H9 (cell line): ENCODE measurements around the gene KMT2D. TPM values are rescaled to one million over a fixed set of nuclear protein-coding genes. Genes with fewer than 3 reads are reported as not detected.

Experiments
- DNase-seq: peaks from one replicate; pipeline ENCODE4 v3.0.0-alpha.2; 2017
- H2AFZ ChIP-seq: one replicate; pipeline ENCODE4 v1.6.1; 2013; ENCODE audit warnings: mild to moderate bottlenecking, low read length, control low read depth, moderate library complexity
- H2AK5ac ChIP-seq: 2 replicates; pipeline ENCODE4 v1.6.1; 2013; ENCODE audit warnings: low read length, control low read depth, mixed read lengths; ENCODE audit not compliant: insufficient read length
- H2BK120ac ChIP-seq: one replicate; pipeline ENCODE4 v1.6.1; 2013; ENCODE audit warnings: low read depth, mild to moderate bottlenecking, low read length, control low read depth, inconsistent platforms; ENCODE audit not compliant: poor library complexity, severe bottlenecking
- H2BK12ac ChIP-seq: 2 replicates; pipeline ENCODE4 v1.6.1; 2013; ENCODE audit warnings: low read length, control low read depth, mixed read lengths, low read depth; ENCODE audit not compliant: insufficient read length
- H2BK15ac ChIP-seq: 2 replicates; pipeline ENCODE4 v1.6.1; 2013; ENCODE audit warnings: low read depth, low read length, control low read depth
- H2BK20ac ChIP-seq: one replicate; pipeline ENCODE4 v1.6.1; 2013; ENCODE audit warnings: low read depth, mild to moderate bottlenecking, low read length, control low read depth, inconsistent platforms; ENCODE audit not compliant: poor library complexity, severe bottlenecking
- H2BK5ac ChIP-seq: 2 replicates; pipeline ENCODE4 v1.6.1; 2013; ENCODE audit warnings: low read length, control low read depth, mixed read lengths; ENCODE audit not compliant: insufficient read length
- H3K14ac ChIP-seq: 2 replicates; pipeline ENCODE4 v1.6.1; 2013; ENCODE audit warnings: low read length, control low read depth; ENCODE audit not compliant: insufficient read depth
- H3K18ac ChIP-seq: 2 replicates; pipeline ENCODE4 v1.6.1; 2013; ENCODE audit warnings: low read depth, mild to moderate bottlenecking, mixed read lengths, low read length, control low read depth; ENCODE audit not compliant: insufficient read length
- H3K23ac ChIP-seq: 2 replicates; pipeline ENCODE4 v1.6.1; 2013; ENCODE audit warnings: low read length, control low read depth, mixed read lengths, low read depth; ENCODE audit not compliant: insufficient read length
- H3K23me2 ChIP-seq: 2 replicates; pipeline ENCODE4 v1.6.1; 2013; ENCODE audit warnings: low read depth, mild to moderate bottlenecking, mixed read lengths, low read length, control low read depth; ENCODE audit not compliant: insufficient read length, poor library complexity, severe bottlenecking
- H3K27ac ChIP-seq: 2 replicates; pipeline ENCODE4 v1.5.1; 2013; ENCODE audit warnings: low read length, control low read depth, mixed read lengths, low read depth; ENCODE audit not compliant: insufficient read length
- H3K27me3 ChIP-seq: 2 replicates; pipeline ENCODE4 v1.6.1; 2013; ENCODE audit warnings: low read length, control low read depth, inconsistent platforms; ENCODE audit not compliant: insufficient read depth
- H3K4ac ChIP-seq: 2 replicates; pipeline ENCODE4 v1.6.1; 2013; ENCODE audit warnings: low read depth, mild to moderate bottlenecking, control low read depth, inconsistent platforms, low read length, moderate library complexity
- H3K4me1 ChIP-seq: 2 replicates; pipeline ENCODE4 v1.6.1; 2013; ENCODE audit warnings: low read length, control low read depth, inconsistent platforms; ENCODE audit not compliant: insufficient read depth
- H3K4me2 ChIP-seq: 2 replicates; pipeline ENCODE4 v1.6.1; 2013; ENCODE audit warnings: low read length, control low read depth, mixed read lengths; ENCODE audit not compliant: insufficient read length, insufficient read depth
- H3K56ac ChIP-seq: 2 replicates; pipeline ENCODE4 v1.6.1; 2013; ENCODE audit warnings: low read depth, mild to moderate bottlenecking, mixed read lengths, low read length, control low read depth; ENCODE audit not compliant: insufficient read length
- H3K79me1 ChIP-seq: 2 replicates; pipeline ENCODE4 v1.6.1; 2013; ENCODE audit warnings: low read depth, mild to moderate bottlenecking, moderate library complexity, low read length, control low read depth, inconsistent platforms; ENCODE audit not compliant: insufficient read depth, poor library complexity, severe bottlenecking
- H3K79me2 ChIP-seq: 2 replicates; pipeline ENCODE4 v1.6.1; 2013; ENCODE audit warnings: low read length, control low read depth, inconsistent platforms; ENCODE audit not compliant: insufficient read depth
- H3K9ac ChIP-seq: 2 replicates; pipeline ENCODE4 v1.6.1; 2013; ENCODE audit warnings: low read length, control low read depth, mixed read lengths; ENCODE audit not compliant: insufficient read length; ENCODE audit errors: extremely low read depth
- H3K9me3 ChIP-seq: one replicate; pipeline ENCODE4 v1.6.1; 2013; ENCODE audit warnings: low read depth, low read length, inconsistent platforms; ENCODE audit not compliant: control insufficient read depth
- H3T11ph ChIP-seq: one replicate; pipeline ENCODE4 v1.6.1; 2013; ENCODE audit warnings: mild to moderate bottlenecking, low read length, control low read depth, inconsistent platforms
- H4K20me1 ChIP-seq: one replicate; pipeline ENCODE4 v1.6.1; 2013; ENCODE audit not compliant: control insufficient read depth, insufficient read length, insufficient read depth
- H4K5ac ChIP-seq: 2 replicates; pipeline ENCODE4 v1.6.1; 2013; ENCODE audit warnings: low read depth, mild to moderate bottlenecking, mixed read lengths, low read length, control low read depth; ENCODE audit not compliant: insufficient read length
- H4K8ac ChIP-seq: replicated peaks from 2 replicates; pipeline ENCODE4 v1.6.1; 2013; ENCODE audit warnings: low read length, control low read depth, mixed read lengths, low read depth; ENCODE audit not compliant: insufficient read length
- H4K91ac ChIP-seq: 2 replicates; pipeline ENCODE4 v1.6.1; 2013; ENCODE audit warnings: low read depth, mild to moderate bottlenecking, moderate library complexity, mixed read lengths, low read length, control low read depth; ENCODE audit not compliant: insufficient read length
- H3K27ac Mint-ChIP-seq, 3 experiments: 2 replicates in 2 of 3; 3 replicates in 1 of 3; pipeline ENCODE4 v1.8.0; 2020 to 2021; ENCODE audit warnings: mixed read lengths in 3 of 3, mild to moderate bottlenecking in 1 of 3, moderate library complexity in 1 of 3
- H3K27me3 Mint-ChIP-seq: 2 replicates; pipeline ENCODE4 v1.8.0; 2021; ENCODE audit warnings: low read depth, mild to moderate bottlenecking, moderate library complexity, mixed read lengths
- H3K36me3 Mint-ChIP-seq, 3 experiments: 2 replicates in 2 of 3; 3 replicates in 1 of 3; pipeline ENCODE4 v1.8.0; 2020 to 2021; ENCODE audit warnings: low read depth in 3 of 3, mixed read lengths in 3 of 3; ENCODE audit not compliant: insufficient read depth in 1 of 3
- H3K4me1 Mint-ChIP-seq, 2 experiments: 2 replicates each; pipeline ENCODE4 v1.8.0; 2020; ENCODE audit warnings: mixed read lengths in 2 of 2
- H3K4me3 Mint-ChIP-seq, 2 experiments: 2 replicates in 1 of 2; 3 replicates in 1 of 2; pipeline ENCODE4 v1.8.0; 2020 to 2021; ENCODE audit warnings: mild to moderate bottlenecking in 2 of 2, mixed read lengths in 2 of 2, moderate library complexity in 1 of 2
- H3K9me3 Mint-ChIP-seq, 2 experiments: 2 replicates in 1 of 2; 3 replicates in 1 of 2; pipeline ENCODE4 v1.8.0; 2020; ENCODE audit warnings: mild to moderate bottlenecking in 2 of 2, mixed read lengths in 2 of 2, moderate library complexity in 1 of 2
- CTCF ChIP-seq: fragments of 200-600 bp; sonication (generic); conservative IDR thresholded peaks from 3 replicates; pipeline ENCODE4 v1.8.0; 2021; ENCODE audit warnings: antibody characterized with exemption, mild to moderate bottlenecking
- WGBS: extraction: QIAGEN DNeasy Blood & Tissue Kit; methylation state at CpG from one replicate; pipeline ENCODE4 v1.1.7; 2013; ENCODE audit warnings: missing lambda C conversion rate, low lambda C conversion rate, mixed read lengths; ENCODE audit not compliant: insufficient read length; ENCODE audit errors: extremely low coverage; 5-methylcytosine and 5-hydroxymethylcytosine counted together
- total RNA-seq: library from RNA; stranded (reverse); gene quantifications from 2 replicates; pipeline ENCODE4 v1.2.1, GENCODE V29; 2021

The KMT2D gene
- total RNA-seq, 1 experiment from 2014 or later, result 93.7 TPM

- Histone ChIP-seq H3K18ac (no peak overlapping the region), H3K27ac (no peak overlapping the region), H3K14ac (no peak overlapping the region), H3K27me3 (no peaks in the 10 kb centered on the region), H2BK5ac (no peak overlapping the region), H2BK120ac (no peak overlapping the region), H3K23me2 (peaks cover 4% of the 10 kb centered on the region), H4K91ac (no peak overlapping the region), H4K20me1 (no peaks in the 10 kb centered on the region), H3K4me2 (no peak overlapping the region), H3T11ph (no peak overlapping the region), H2BK20ac (no peak overlapping the region), H3K23ac (no peak overlapping the region), H3K4me1 (no peaks in the 10 kb centered on the region), H2BK15ac (no peak overlapping the region), H2BK12ac (no peak overlapping the region), H2AFZ (no peak overlapping the region), H2AK5ac (no peak overlapping the region), H3K9me3 (no peaks in the 10 kb centered on the region), H3K79me2 (no peaks in the 10 kb centered on the region), H3K9ac (no peak overlapping the region), H4K8ac (no peak overlapping the region), H3K79me1 (no peaks in the 10 kb centered on the region), H4K5ac (no peak overlapping the region), H3K56ac (no peak overlapping the region), H3K4ac (no peak overlapping the region)
- Mint-ChIP-seq H3K4me3 (no peak overlapping the region), H3K27me3 (peaks cover 31% of the 10 kb centered on the region), H3K27ac (no peak overlapping the region), H3K9me3 (no peaks in the 10 kb centered on the region), H3K36me3 (0 out of 7 replicates have a peak, but pooled peaks cover 0 to 2% (median 0%) of the 10 kb centered on the region in 3 experiments), H3K4me1 (peaks cover 19 to 20% of the 10 kb centered on the region in 2 experiments)
- DNase-seq, result no peak
- TF ChIP-seq CTCF, result no peak
- no CpG with 5 or more reads among the region's 11 CpGs for WGBS
Observed at GRCh38 chr12:49070971-49071370, 10.4 kb upstream of the KMT2D start.
